Neutrophil (primary cell): ENCODE data around the gene OBP2B.
"Not testable (repeated sequence)": the region's sequence is repeated elsewhere in the genome, so short reads cannot be mapped to it uniquely, and the experiment has no call there.

Experiments
- H3K27ac ChIP-seq: fragments of 200-600 bp; sonication (generic); 2 replicates; pipeline ENCODE4 v1.5.1; 2016; ENCODE audit warnings: mild to moderate bottlenecking, moderate library complexity
- H3K27me3 ChIP-seq: fragments of 200-600 bp; sonication (generic); 2 replicates; pipeline ENCODE4 v1.6.0; 2016; ENCODE audit warnings: mild to moderate bottlenecking
- H3K36me3 ChIP-seq: fragments of 200-600 bp; sonication (generic); 2 replicates; pipeline ENCODE4 v1.5.1; 2017
- H3K4me1 ChIP-seq, 2 experiments: fragments of 200-600 bp in 1 of 2; sonication (generic) in 1 of 2; 1 replicate in 1 of 2; 2 replicates in 1 of 2; pipeline versions ENCODE4 v1.5.1 to v1.6.1; 2013 to 2016; ENCODE audit warnings: low read depth in 1 of 2, low read length in 1 of 2, mild to moderate bottlenecking in 1 of 2, moderate library complexity in 1 of 2; ENCODE audit not compliant: control insufficient read depth in 1 of 2, insufficient read depth in 1 of 2
- H3K4me3 ChIP-seq, 2 experiments: fragments of 200-600 bp in 1 of 2; sonication (generic) in 1 of 2; 1 replicate in 1 of 2; 2 replicates in 1 of 2; pipeline ENCODE4 v1.5.1; 2013 to 2016; ENCODE audit warnings: low read depth in 1 of 2, low read length in 1 of 2, mild to moderate bottlenecking in 1 of 2, moderate library complexity in 1 of 2
- H3K9me3 ChIP-seq: fragments of 200-600 bp; sonication (generic); 2 replicates; pipeline ENCODE4 v1.5.1; 2016
- CTCF ChIP-seq: fragments of 200-600 bp; sonication (generic); IDR thresholded peaks from 2 replicates; pipeline ENCODE4 v1.5.1; 2016; ENCODE audit warnings: antibody characterized with exemption

Gene OBP2B

GRCh38 chr9:133242241-133242640 is 33.2 kb upstream of the OBP2B start:
- Histone ChIP-seq H3K4me1 (peaks cover 7 to 14% of the 10 kb centered on the region in 2 experiments), H3K4me3 (no peak overlapping the region), H3K27me3 (peaks cover 31% of the 10 kb centered on the region), H3K9me3 (no peaks in the 10 kb centered on the region), H3K27ac (no peak overlapping the region), H3K36me3 (no peaks in the 10 kb centered on the region)
- TF ChIP-seq CTCF: no peak

- no peak overlapping the region for H3K27ac ChIP-seq
- no peak for TF ChIP-seq CTCF
- H3K36me3 ChIP-seq: no peaks in the 10 kb centered on the region
- H3K27me3 ChIP-seq: peaks cover 42% of the 10 kb centered on the region
- no peaks in the 10 kb centered on the region for H3K9me3 ChIP-seq
- H3K4me3 ChIP-seq: no peak overlapping the region
- peaks cover 7 to 14% of the 10 kb centered on the region in 2 experiments for H3K4me1 ChIP-seq
Measured at GRCh38 chr9:133239533-133240090, 30.6 kb upstream of the OBP2B start.

- H3K4me3 ChIP-seq: no peak overlapping the region
- no peaks in the 10 kb centered on the region for H3K36me3 ChIP-seq
Measured at GRCh38 chr9:133238851-133239532, 29.9 kb upstream of the OBP2B start.

GRCh38 chr9:133238272-133238850 is 29.3 kb upstream of the OBP2B start:
- no peaks in the 10 kb centered on the region for H3K36me3 ChIP-seq
- H3K27me3 ChIP-seq: peaks cover 36% of the 10 kb centered on the region
- H3K9me3 ChIP-seq: no peaks in the 10 kb centered on the region
- peaks cover 7 to 14% of the 10 kb centered on the region in 2 experiments for H3K4me1 ChIP-seq
- H3K4me3 ChIP-seq: no peak overlapping the region
- no peak overlapping the region for H3K27ac ChIP-seq
- no peak for TF ChIP-seq CTCF

More at GRCh38 chr9:133238851-133239532, 29.9 kb upstream of the OBP2B start:
- Histone ChIP-seq H3K27me3 (peaks cover 42% of the 10 kb centered on the region), H3K27ac (no peak overlapping the region), H3K9me3 (no peaks in the 10 kb centered on the region), H3K4me1 (peaks cover 7 to 14% of the 10 kb centered on the region in 2 experiments)
- TF ChIP-seq CTCF: peak; percentile 48

GRCh38 chr9:133237035-133237731 is 28.1 kb upstream of the OBP2B start:
- no peak overlapping the region for H3K4me3 ChIP-seq
- H3K27me3 ChIP-seq: peaks cover 36% of the 10 kb centered on the region
- H3K9me3 ChIP-seq: no peaks in the 10 kb centered on the region
- H3K4me1 ChIP-seq: peaks cover 7 to 14% of the 10 kb centered on the region in 2 experiments
- no peaks in the 10 kb centered on the region for H3K36me3 ChIP-seq
- H3K27ac ChIP-seq: no peak overlapping the region
- TF ChIP-seq CTCF: no peak

GRCh38 chr9:133236291-133237034 is 27.4 kb upstream of the OBP2B start:
- not testable (repeated sequence) for H3K27ac ChIP-seq, H3K4me3 ChIP-seq, H3K36me3 ChIP-seq, H3K9me3 ChIP-seq
- peaks cover 7 to 14% of the 10 kb centered on the region in 2 experiments for H3K4me1 ChIP-seq
- peaks cover 36% of the 10 kb centered on the region for H3K27me3 ChIP-seq
